Measurements from ENCODE around the gene NUP85.
"Not testable (repeated sequence)": the region's sequence is repeated elsewhere in the genome, so short reads cannot be mapped to it uniquely, and the experiment has no call there.

The NUP85 gene

GRCh38 chr17:75280189-75280588, 74.7 kb downstream of the NUP85 start:
- not testable (repeated sequence) for DNase-seq, H3K4me3 Mint-ChIP-seq

GRCh38 chr17:75285123-75285522, 79.6 kb downstream of the NUP85 start:
- H3K27me3 Mint-ChIP-seq: peaks cover 1% of the 10 kb centered on the region
- no peak overlapping the region for H3K4me3 Mint-ChIP-seq
- no peak for ATAC-seq
- H3K27ac Mint-ChIP-seq: no peak overlapping the region
- H3K4me1 Mint-ChIP-seq: peaks cover 27% of the 10 kb centered on the region
- peaks cover 45% of the 10 kb centered on the region for H3K36me3 Mint-ChIP-seq (ENCODE audit: low read depth)
- H3K9me3 Mint-ChIP-seq: no peaks in the 10 kb centered on the region
- DNase-seq: no peak

More at GRCh38 chr17:75280189-75280588, 74.7 kb downstream of the NUP85 start:
- not testable (repeated sequence) for H3K27ac Mint-ChIP-seq, H3K4me1 Mint-ChIP-seq, H3K9me3 Mint-ChIP-seq, H3K27me3 Mint-ChIP-seq, ATAC-seq
- peaks cover 30% of the 10 kb centered on the region for H3K36me3 Mint-ChIP-seq (ENCODE audit: low read depth)
